PC-9 (cell line): ENCODE measurements around the gene FOXN1. TPM values are rescaled to one million over a fixed set of nuclear protein-coding genes. Genes with fewer than 3 reads are reported as not detected.

Source experiments
- BruUV-seq: library from RNA; stranded (reverse); fragments of 400-500 nt; replicated peaks from 2 replicates; lab custom pipeline; 2021; lab: Mats Ljungman, UMichigan
- CTCF ChIA-PET: fragments of 300-600 bp; sonication (Branson Sonifier 250); formaldehyde crosslinking; loops from one replicate; lab custom pipeline; 2022; ENCODE audit warnings: antibody characterized with exemption; lab: Charles Lee
- POLR2A ChIA-PET: fragments of 300-600 bp; sonication (Branson Sonifier 250); formaldehyde crosslinking; loops from one replicate; lab custom pipeline; 2022; ENCODE audit warnings: antibody characterized with exemption; ENCODE audit not compliant: unreplicated experiment; lab: Charles Lee
- DNase-seq, 2 experiments: peaks; one replicate each; pipeline versions ENCODE4 v3.0.0 to v3.0.0-alpha.2; 2015 to 2022; ENCODE audit warnings: mixed read lengths in 1 of 2
- H2AFZ ChIP-seq: fragments of 200-600 bp; sonication (generic); 2 replicates; pipeline ENCODE4 v1.8.1; 2017; ENCODE audit warnings: antibody characterized with exemption
- H3F3A ChIP-seq: fragments of 200-600 bp; sonication (generic); 2 replicates; pipeline ENCODE4 v1.8.1; 2017; ENCODE audit warnings: antibody characterized with exemption, mild to moderate bottlenecking, low read depth; ENCODE audit not compliant: insufficient read depth
- H3K27ac ChIP-seq: fragments of 200-600 bp; sonication (generic); 2 replicates; pipeline ENCODE4 v1.6.1; 2016; ENCODE audit warnings: mixed run types
- H3K27me3 ChIP-seq: fragments of 200-600 bp; sonication (generic); 2 replicates; pipeline ENCODE4 v1.6.1; 2016; ENCODE audit warnings: low read depth, mixed run types; ENCODE audit not compliant: insufficient read depth
- H3K36me3 ChIP-seq: fragments of 200-600 bp; sonication (generic); 2 replicates; pipeline ENCODE4 v1.6.1; 2016; ENCODE audit warnings: low read depth, mixed run types
- H3K4me1 ChIP-seq: fragments of 200-600 bp; sonication (generic); replicated peaks from 2 replicates; pipeline ENCODE4 v1.6.1; 2016; ENCODE audit warnings: mixed run types; ENCODE audit not compliant: insufficient read depth
- H3K4me2 ChIP-seq: fragments of 200-600 bp; sonication (generic); 2 replicates; pipeline ENCODE4 v1.6.1; 2017; ENCODE audit warnings: mixed run types
- H3K4me3 ChIP-seq: fragments of 200-600 bp; sonication (generic); 2 replicates; pipeline ENCODE4 v1.6.1; 2016; ENCODE audit warnings: mixed run types
- H3K79me2 ChIP-seq: fragments of 200-600 bp; sonication (generic); 2 replicates; pipeline ENCODE4 v1.6.1; 2017; ENCODE audit warnings: low read depth, mixed run types
- H3K9me2 ChIP-seq: fragments of 200-600 bp; sonication (generic); 2 replicates; pipeline ENCODE4 v1.8.1; 2017; ENCODE audit warnings: mild to moderate bottlenecking; ENCODE audit not compliant: insufficient read depth
- H3K9me3 ChIP-seq: fragments of 200-600 bp; sonication (generic); 2 replicates; pipeline ENCODE4 v1.8.1; 2016; ENCODE audit warnings: low read depth; ENCODE audit not compliant: insufficient read depth
- H4K20me1 ChIP-seq: fragments of 200-600 bp; sonication (generic); 2 replicates; pipeline ENCODE4 v1.8.1; 2017; ENCODE audit not compliant: insufficient read depth
- CTCF ChIP-seq: fragments of 200-600 bp; sonication (generic); conservative IDR thresholded peaks from 2 replicates; pipeline ENCODE4 v1.6.1; 2017; ENCODE audit warnings: mixed run types, antibody characterized with exemption, mild to moderate bottlenecking, moderate library complexity
- EZH2 ChIP-seq: fragments of 200-600 bp; sonication (generic); IDR thresholded peaks from 2 replicates; pipeline ENCODE4 v1.8.0; 2017; ENCODE audit warnings: antibody characterized with exemption, low read depth
- intact Hi-C: fragments of 100-400 bp; cut with micrococcal nuclease; formaldehyde crosslinking; loops from one replicate; pipeline ENCODE4 v1.10.0; 2022; ENCODE audit not compliant: unreplicated experiment
- total RNA-seq: library from RNA; stranded (reverse); gene quantifications from 2 replicates; pipeline ENCODE4 v1.2.3, GENCODE V29; 2021

The FOXN1 gene
- total RNA-seq, 1 experiment from 2014 or later = not detected

GRCh38 chr17:28499364-28499664, 6.8 kb upstream of the FOXN1 start:
- H3K36me3 ChIP-seq = no peaks in the 10 kb centered on the region
- TF ChIP-seq EZH2 (no peak), CTCF (no peak)
- H3K4me2 ChIP-seq = no peak overlapping the region
- H3K79me2 ChIP-seq = no peaks in the 10 kb centered on the region
- H3K9me2 ChIP-seq = no peaks in the 10 kb centered on the region
- no peaks in the 10 kb centered on the region for H4K20me1 ChIP-seq
- H2AFZ ChIP-seq = no peak overlapping the region
- H3F3A ChIP-seq = peaks cover 6% of the 10 kb centered on the region; the same call in 1 of the 2 replicates
- ChIA-PET CTCF (no interaction called here), POLR2A (no interaction called here)
- H3K27me3 ChIP-seq = peaks cover under 1% of the 10 kb centered on the region; the same call in 1 of the 2 replicates
- H3K4me1 ChIP-seq = peaks cover 14% of the 10 kb centered on the region; the same call in 1 of the 2 replicates
- no peak overlapping the region for H3K4me3 ChIP-seq
- H3K27ac ChIP-seq = no peak overlapping the region
- no peak for DNase-seq
- intact Hi-C loops = no loop called here
- no peaks in the 10 kb centered on the region for H3K9me3 ChIP-seq
- no TSS peak for BruUV-seq

- ChIA-PET CTCF (no interaction called here), POLR2A (no interaction called here)
- no TSS peak for BruUV-seq
- DNase-seq = no peak
- no peak overlapping the region for H3K27ac ChIP-seq
- intact Hi-C loops = no loop called here
- no peaks in the 10 kb centered on the region for H3K79me2 ChIP-seq
- H3F3A ChIP-seq = peaks cover 6% of the 10 kb centered on the region; the same call in 1 of the 2 replicates
- no peak for TF ChIP-seq CTCF
- no peak for TF ChIP-seq EZH2
- H3K9me3 ChIP-seq = no peaks in the 10 kb centered on the region
- peaks cover 6% of the 10 kb centered on the region for H3K27me3 ChIP-seq
- H3K4me1 ChIP-seq = peaks cover 14% of the 10 kb centered on the region; the same call in 1 of the 2 replicates
- no peak overlapping the region for H3K4me2 ChIP-seq
- no peak overlapping the region for H3K4me3 ChIP-seq
- H3K36me3 ChIP-seq = no peaks in the 10 kb centered on the region
- H3K9me2 ChIP-seq = no peaks in the 10 kb centered on the region
- H2AFZ ChIP-seq = no peak overlapping the region
- H4K20me1 ChIP-seq = no peaks in the 10 kb centered on the region
Measured at GRCh38 chr17:28499684-28500357, 6.3 kb upstream of the FOXN1 start.

- H3F3A ChIP-seq = peaks cover 6% of the 10 kb centered on the region; the same call in 1 of the 2 replicates
- H3K9me2 ChIP-seq = no peaks in the 10 kb centered on the region
- CTCF ChIA-PET = no interaction called here
- intact Hi-C loops = no loop called here
- TF ChIP-seq EZH2 = no peak
- TF ChIP-seq CTCF = no peak
- H3K9me3 ChIP-seq = no peaks in the 10 kb centered on the region
- no peaks in the 10 kb centered on the region for H4K20me1 ChIP-seq
- H3K79me2 ChIP-seq = no peaks in the 10 kb centered on the region
- peaks cover 14% of the 10 kb centered on the region; the same call in 1 of the 2 replicates for H3K4me1 ChIP-seq
- DNase-seq = no peak
- H3K36me3 ChIP-seq = no peaks in the 10 kb centered on the region
- peaks cover 16% of the 10 kb centered on the region for H3K27me3 ChIP-seq
- no TSS peak for BruUV-seq
- POLR2A ChIA-PET = no interaction called here
- H3K4me3 ChIP-seq = no peak overlapping the region
- no peak overlapping the region for H2AFZ ChIP-seq
- no peak overlapping the region for H3K4me2 ChIP-seq
- H3K27ac ChIP-seq = no peak overlapping the region
Measured at GRCh38 chr17:28500712-28501379, 5.3 kb upstream of the FOXN1 start.
